ENCODE results near the gene MRPL37.

GRCh38 chr1:54165146-54165545, 34.8 kb upstream of the MRPL37 start:
- no peak for TF ChIP-seq POLR2AphosphoS5 (IDR thresholded peaks at IDR 0.05; ENCODE audit: low read depth, low read length)
- TF ChIP-seq TAF1 (IDR thresholded peaks at IDR 0.05; ENCODE audit: borderline replicate concordance, insufficient read depth, low read length), result no peak

All from PFSK-1 (cell line).